Fibroblast of pulmonary artery (primary cell): ENCODE data around the gene RSBN1L.

Experiments used
- DNase-seq: peaks from one replicate; pipeline ENCODE4 v3.0.0-alpha.2; 2010; ENCODE audit warnings: low read depth
- H3K4me3 ChIP-seq: replicated peaks from 2 replicates; pipeline ENCODE4 v1.5.1; 2011; ENCODE audit warnings: low read depth, mild to moderate bottlenecking, control low read depth, low read length, moderate library complexity
- TF ChIP-seq, protein P1 (sequence below): IDR thresholded peaks from 2 replicates; pipeline ENCODE4 v1.5.1; 2011; ENCODE audit warnings: mild to moderate bottlenecking, control low read depth, low read length, inconsistent platforms; ENCODE audit errors: missing control alignments

Gene RSBN1L

GRCh38 chr7:77655836-77656455 is 40.3 kb upstream of the RSBN1L start:
- peak; percentile 15 for DNase-seq
- TF ChIP-seq, protein P1, sequence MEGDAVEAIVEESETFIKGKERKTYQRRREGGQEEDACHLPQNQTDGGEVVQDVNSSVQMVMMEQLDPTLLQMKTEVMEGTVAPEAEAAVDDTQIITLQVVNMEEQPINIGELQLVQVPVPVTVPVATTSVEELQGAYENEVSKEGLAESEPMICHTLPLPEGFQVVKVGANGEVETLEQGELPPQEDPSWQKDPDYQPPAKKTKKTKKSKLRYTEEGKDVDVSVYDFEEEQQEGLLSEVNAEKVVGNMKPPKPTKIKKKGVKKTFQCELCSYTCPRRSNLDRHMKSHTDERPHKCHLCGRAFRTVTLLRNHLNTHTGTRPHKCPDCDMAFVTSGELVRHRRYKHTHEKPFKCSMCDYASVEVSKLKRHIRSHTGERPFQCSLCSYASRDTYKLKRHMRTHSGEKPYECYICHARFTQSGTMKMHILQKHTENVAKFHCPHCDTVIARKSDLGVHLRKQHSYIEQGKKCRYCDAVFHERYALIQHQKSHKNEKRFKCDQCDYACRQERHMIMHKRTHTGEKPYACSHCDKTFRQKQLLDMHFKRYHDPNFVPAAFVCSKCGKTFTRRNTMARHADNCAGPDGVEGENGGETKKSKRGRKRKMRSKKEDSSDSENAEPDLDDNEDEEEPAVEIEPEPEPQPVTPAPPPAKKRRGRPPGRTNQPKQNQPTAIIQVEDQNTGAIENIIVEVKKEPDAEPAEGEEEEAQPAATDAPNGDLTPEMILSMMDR: no peak
- no peak overlapping the region for H3K4me3 ChIP-seq

- TF ChIP-seq, protein P1: peak; percentile 47
- DNase-seq: peak; percentile 58
- H3K4me3 ChIP-seq: no peak overlapping the region
Measured at GRCh38 chr7:77657427-77658224, 38.6 kb upstream of the RSBN1L start.

- no peak overlapping the region for H3K4me3 ChIP-seq
- TF ChIP-seq, protein P1: no peak
- DNase-seq: no peak
Measured at GRCh38 chr7:77658928-77659327, 37.3 kb upstream of the RSBN1L start.

DNA sequence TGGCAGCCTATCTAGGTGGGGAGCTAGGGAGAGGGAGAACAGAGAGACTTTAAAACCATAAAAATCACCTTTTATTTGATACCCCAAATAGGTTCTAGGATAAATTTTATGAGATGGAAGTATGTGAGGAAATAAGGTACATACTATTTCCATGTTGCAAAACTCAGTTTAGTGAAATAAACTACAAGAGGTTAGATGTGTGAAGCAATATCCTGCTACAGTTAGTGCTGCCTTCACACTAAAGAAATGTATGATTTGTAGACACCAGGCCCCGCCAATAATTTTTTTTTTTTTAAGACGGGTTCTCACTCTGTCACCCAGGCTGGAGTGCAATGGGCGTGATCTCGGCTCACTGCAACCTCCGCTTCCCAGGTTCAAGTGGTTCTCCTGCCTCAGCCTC is 34.4 kb upstream of the RSBN1L start:
- DNase-seq: no peak
- TF ChIP-seq, protein P1: no peak
- H3K4me3 ChIP-seq: no peak overlapping the region

- no peak overlapping the region for H3K4me3 ChIP-seq
- TF ChIP-seq, protein P1: no peak
- no peak for DNase-seq
Measured at GRCh38 chr7:77662869-77663268, 33.4 kb upstream of the RSBN1L start.

DNA sequence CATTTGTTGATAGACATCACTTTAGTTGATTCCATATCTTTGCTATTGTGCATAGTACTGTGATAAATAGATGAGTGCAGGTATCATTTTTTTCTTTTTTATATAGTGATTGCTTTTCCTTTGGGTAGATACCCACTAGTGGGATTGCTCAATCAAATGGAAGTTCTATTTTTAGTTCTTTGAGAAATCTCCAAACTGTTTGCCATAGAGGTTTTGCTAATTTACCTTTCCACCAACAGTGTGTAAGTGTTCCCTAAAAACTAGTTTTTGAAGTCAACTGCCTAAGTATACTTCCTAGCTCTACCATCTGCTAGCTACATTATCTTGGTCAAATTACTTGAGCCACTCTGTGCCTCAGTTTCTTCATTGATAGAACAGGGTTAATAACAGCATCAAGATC is 31.5 kb upstream of the RSBN1L start:
- no peak overlapping the region for H3K4me3 ChIP-seq
- DNase-seq: no peak
- TF ChIP-seq, protein P1: no peak

- no peak overlapping the region for H3K4me3 ChIP-seq
- TF ChIP-seq, protein P1: no peak
- no peak for DNase-seq
Measured at GRCh38 chr7:77665161-77665560, 31.1 kb upstream of the RSBN1L start.
